H1 (cell line): ENCODE data around the gene AGBL5. TPM values are rescaled to one million over a fixed set of nuclear protein-coding genes. Genes with fewer than 3 reads are reported as not detected.

ENCODE experiments used
- CTCF ChIA-PET: fragments of 300-600 bp; sonication (Branson Sonifier 250); formaldehyde crosslinking; loops from one replicate; lab custom pipeline; 2021; ENCODE audit not compliant: partially characterized antibody; lab: Charles Lee
- POLR2A ChIA-PET: fragments of 300-600 bp; sonication (Branson Sonifier 250); formaldehyde crosslinking; loops from one replicate; lab custom pipeline; 2021; ENCODE audit warnings: inconsistent platforms; ENCODE audit not compliant: partially characterized antibody; lab: Charles Lee
- DNase-seq, 2 experiments: peaks; one replicate each; pipeline versions ENCODE4 v3.0.0 to v3.0.0-alpha.2; 2010 to 2022; ENCODE audit warnings: low spot score in 2 of 2, low read depth in 1 of 2, mixed read lengths in 1 of 2
- FAIRE-seq: peaks from 2 replicates; lab custom pipeline; 2011; peaks lifted over from hg19 to GRCh38; lab: Jason Lieb, UNC
- H2AFZ ChIP-seq: 2 replicates; pipeline ENCODE4 v1.8.1; 2012; ENCODE audit warnings: low read length, inconsistent platforms
- H2AK5ac ChIP-seq: 2 replicates; pipeline ENCODE4 v1.6.1; 2013; ENCODE audit warnings: low read depth, low read length
- H2BK120ac ChIP-seq: replicated peaks from 2 replicates; pipeline ENCODE3; 2013; ENCODE audit warnings: low read depth, low read length, inconsistent platforms
- H2BK12ac ChIP-seq: 2 replicates; pipeline ENCODE4 v1.6.1; 2013; ENCODE audit warnings: low read depth, low read length
- H2BK15ac ChIP-seq: 2 replicates; pipeline ENCODE4 v1.6.1; 2013; ENCODE audit warnings: low read length
- H2BK20ac ChIP-seq: 2 replicates; pipeline ENCODE4 v1.6.1; 2013; ENCODE audit warnings: low read length
- H2BK5ac ChIP-seq: 2 replicates; pipeline ENCODE4 v1.6.1; 2013; ENCODE audit warnings: low read depth, low read length
- H3K14ac ChIP-seq: 2 replicates; pipeline ENCODE4 v1.6.1; 2013; ENCODE audit warnings: inconsistent platforms; ENCODE audit not compliant: insufficient read length
- H3K18ac ChIP-seq: 2 replicates; pipeline ENCODE4 v1.6.1; 2013; ENCODE audit warnings: low read length; ENCODE audit errors: extremely low read depth
- H3K23ac ChIP-seq: 2 replicates; pipeline ENCODE4 v1.6.1; 2013; ENCODE audit warnings: inconsistent platforms; ENCODE audit not compliant: insufficient read length
- H3K23me2 ChIP-seq: 2 replicates; pipeline ENCODE4 v1.6.1; 2013; ENCODE audit warnings: low read depth, low read length
- H3K27ac ChIP-seq: 2 replicates; pipeline ENCODE4 v1.6.1; 2011; ENCODE audit warnings: low read depth, low read length, inconsistent platforms
- H3K27me3 ChIP-seq, 4 experiments: replicated peaks in 1 of 4; 1 replicate in 1 of 4; 2 replicates in 3 of 4; pipeline versions ENCODE4 v1.6.1 to v1.8.1; 2011 to 2013; ENCODE audit warnings: low read length in 3 of 4, mild to moderate bottlenecking in 3 of 4, inconsistent platforms in 2 of 4, mixed read lengths in 2 of 4, moderate library complexity in 1 of 4; ENCODE audit not compliant: control insufficient read depth in 3 of 4, insufficient read depth in 3 of 4; ENCODE audit errors: extremely low read depth in 1 of 4
- H3K36me3 ChIP-seq, 4 experiments: 2 replicates each; pipeline versions ENCODE4 v1.6.1 to v1.8.1; 2011 to 2013; ENCODE audit warnings: mild to moderate bottlenecking in 4 of 4, low read length in 3 of 4, moderate library complexity in 2 of 4, control low read depth in 1 of 4, inconsistent platforms in 1 of 4; ENCODE audit not compliant: insufficient read depth in 4 of 4, control insufficient read depth in 2 of 4
- H3K4ac ChIP-seq: replicated peaks from 2 replicates; pipeline ENCODE3; 2013; ENCODE audit warnings: low read length, low read depth, mixed read lengths, inconsistent platforms; ENCODE audit not compliant: insufficient read length
- H3K4me1 ChIP-seq, 4 experiments: replicated peaks in 1 of 4; 1 replicate in 1 of 4; 2 replicates in 3 of 4; pipeline versions ENCODE4 v1.6.1 to v1.8.1; 2011 to 2013; ENCODE audit warnings: low read length in 3 of 4, inconsistent platforms in 2 of 4, mixed read lengths in 1 of 4; ENCODE audit not compliant: insufficient read depth in 4 of 4, control insufficient read depth in 3 of 4
- H3K4me2 ChIP-seq, 2 experiments: 2 replicates each; pipeline versions ENCODE4 v1.6.1 to v1.8.1; 2011 to 2013; ENCODE audit warnings: low read depth in 2 of 2, low read length in 2 of 2, control low read depth in 1 of 2, inconsistent platforms in 1 of 2, mild to moderate bottlenecking in 1 of 2; ENCODE audit not compliant: insufficient read depth in 1 of 2
- H3K4me3 ChIP-seq, 4 experiments: fragments of 200-600, 300-600 bp in 1 of 4; sonication (generic), shearing (Covaris generic), sonication (Bioruptor Twin) in 1 of 4; 2 replicates each; pipeline versions ENCODE4 v1.5.1 to v1.8.1; 2011 to 2016; ENCODE audit warnings: low read length in 4 of 4, low read depth in 3 of 4, control low read depth in 2 of 4, inconsistent platforms in 2 of 4, mild to moderate bottlenecking in 2 of 4, mixed read lengths in 1 of 4, moderate library complexity in 1 of 4; ENCODE audit not compliant: insufficient read depth in 2 of 4; ENCODE audit errors: extremely low read depth in 1 of 4
- H3K56ac ChIP-seq: replicated peaks from 2 replicates; pipeline ENCODE3; 2013; ENCODE audit warnings: low read depth, mild to moderate bottlenecking, mixed read lengths, low read length, inconsistent platforms; ENCODE audit not compliant: insufficient read length
- H3K79me1 ChIP-seq: 2 replicates; pipeline ENCODE4 v1.6.1; 2013; ENCODE audit warnings: low read depth, low read length, control low read depth
- H3K79me2 ChIP-seq, 2 experiments: 2 replicates each; pipeline versions ENCODE4 v1.6.1 to v1.8.1; 2012 to 2013; ENCODE audit warnings: low read length in 2 of 2, mild to moderate bottlenecking in 2 of 2, inconsistent platforms in 1 of 2; ENCODE audit not compliant: insufficient read depth in 2 of 2, control insufficient read depth in 1 of 2
- H3K9ac ChIP-seq, 4 experiments: replicated peaks in 1 of 4; 1 replicate in 1 of 4; 2 replicates in 3 of 4; pipeline versions ENCODE4 v1.6.1 to v1.8.1; 2011 to 2013; ENCODE audit warnings: low read depth in 3 of 4, low read length in 3 of 4, control low read depth in 2 of 4, mild to moderate bottlenecking in 2 of 4, moderate library complexity in 2 of 4, inconsistent platforms in 1 of 4; ENCODE audit errors: extremely low read depth in 1 of 4
- H3K9me3 ChIP-seq, 2 experiments: 2 replicates each; pipeline versions ENCODE4 v1.6.1 to v1.8.1; 2012 to 2013; ENCODE audit warnings: mild to moderate bottlenecking in 2 of 2, moderate library complexity in 2 of 2, control low read depth in 1 of 2, inconsistent platforms in 1 of 2, low read depth in 1 of 2, low read length in 1 of 2, mixed read lengths in 1 of 2; ENCODE audit not compliant: insufficient read depth in 2 of 2
- H4K20me1 ChIP-seq, 2 experiments: replicated peaks in 1 of 2; 2 replicates each; pipeline versions ENCODE3 to v1.8.1; 2011 to 2013; ENCODE audit warnings: inconsistent platforms in 2 of 2, low read length in 2 of 2, mild to moderate bottlenecking in 1 of 2; ENCODE audit not compliant: insufficient read depth in 2 of 2, control insufficient read depth in 1 of 2
- H4K5ac ChIP-seq: 2 replicates; pipeline ENCODE4 v1.6.1; 2013; ENCODE audit warnings: low read length, low read depth, mixed read lengths, inconsistent platforms; ENCODE audit not compliant: insufficient read length
- H4K8ac ChIP-seq: 2 replicates; pipeline ENCODE4 v1.8.0; 2013; ENCODE audit warnings: mild to moderate bottlenecking, moderate library complexity, low read length, inconsistent platforms; ENCODE audit not compliant: insufficient read depth; ENCODE audit errors: extremely low read depth
- H4K91ac ChIP-seq: replicated peaks from 2 replicates; pipeline ENCODE3; 2013; ENCODE audit warnings: low read length, mixed read lengths, inconsistent platforms; ENCODE audit not compliant: insufficient read length
- CHD1 ChIP-seq: IDR thresholded peaks from 2 replicates; pipeline ENCODE4 v1.6.1; 2012; ENCODE audit warnings: low read depth, low read length, improper control_type of control experiment
- FOSL1 ChIP-seq: IDR thresholded peaks from 2 replicates; pipeline ENCODE4 v1.6.1; 2011; ENCODE audit warnings: mild to moderate bottlenecking, low read depth, low read length, moderate library complexity; ENCODE audit not compliant: insufficient read depth
- MAFK ChIP-seq: IDR thresholded peaks from 2 replicates; pipeline ENCODE4 v1.6.1; 2012; ENCODE audit warnings: low read depth, mild to moderate bottlenecking, improper control_type of control experiment, low read length
- NRF1 ChIP-seq: IDR thresholded peaks from 2 replicates; pipeline ENCODE4 v1.6.1; 2011; ENCODE audit warnings: mild to moderate bottlenecking, low read depth, low read length, improper control_type of control experiment
- POU5F1 ChIP-seq: IDR thresholded peaks from 2 replicates; pipeline ENCODE4 v1.6.1; 2011; ENCODE audit warnings: low read depth, mild to moderate bottlenecking, low read length, moderate library complexity
- TAF7 ChIP-seq: optimal IDR thresholded peaks from 2 replicates; pipeline ENCODE3; 2011; ENCODE audit warnings: low read depth, mild to moderate bottlenecking, inconsistent platforms, low read length, moderate library complexity, borderline replicate concordance
- TCF12 ChIP-seq: IDR thresholded peaks from 2 replicates; pipeline ENCODE4 v1.6.1; 2011; ENCODE audit warnings: low read depth, mild to moderate bottlenecking, low read length
- whole genome bisulfite sequencing, 2 experiments: shearing (Covaris generic) in 1 of 2; methylation state at CpG; one replicate each; pipeline versions ENCODE4 v1.1.6 to v1.1.7; 2013 to 2015; ENCODE audit warnings: low lambda C conversion rate in 2 of 2, mixed read lengths in 2 of 2, inconsistent platforms in 1 of 2, low coverage in 1 of 2, missing lambda C conversion rate in 1 of 2; ENCODE audit not compliant: insufficient replicate concordance in 2 of 2, insufficient coverage in 1 of 2, insufficient read length in 1 of 2; ENCODE audit errors: extremely low coverage in 1 of 2, missing lambda C conversion rate in 1 of 2; 5-methylcytosine and 5-hydroxymethylcytosine counted together
- polyA plus RNA-seq, 7 experiments: library from polyadenylated mRNA; depleted of rRNA in 3 of 7; stranded (reverse) in 5 of 7; unstranded in 2 of 7; fragments of >200 nt in 5 of 7; fragments of 200-250 nt in 2 of 7; gene quantifications; 1 replicate in 5 of 7; 2 replicates in 1 of 7; 4 replicates in 1 of 7; pipeline versions ENCODE4 v1.2.1 to v1.2.3, GENCODE V29; 2011 to 2013; ENCODE audit warnings: missing spikeins in 2 of 7, mixed read lengths in 2 of 7
- total RNA-seq: library from RNA; stranded (reverse); fragmentation: NEBNext Ultra II Directional; extraction: Animal tissue kit (Norgen Biotek cat#: 25700); gene quantifications from 2 replicates; pipeline ENCODE4 v1.2.1, GENCODE V29; 2021

The AGBL5 gene
- total and polyA plus RNA-seq, 2 of the 8 experiments (the other 6 are each of a cell fraction or from before 2014, with no cell fraction given), result 45.4 to 62.0 TPM

DNA sequence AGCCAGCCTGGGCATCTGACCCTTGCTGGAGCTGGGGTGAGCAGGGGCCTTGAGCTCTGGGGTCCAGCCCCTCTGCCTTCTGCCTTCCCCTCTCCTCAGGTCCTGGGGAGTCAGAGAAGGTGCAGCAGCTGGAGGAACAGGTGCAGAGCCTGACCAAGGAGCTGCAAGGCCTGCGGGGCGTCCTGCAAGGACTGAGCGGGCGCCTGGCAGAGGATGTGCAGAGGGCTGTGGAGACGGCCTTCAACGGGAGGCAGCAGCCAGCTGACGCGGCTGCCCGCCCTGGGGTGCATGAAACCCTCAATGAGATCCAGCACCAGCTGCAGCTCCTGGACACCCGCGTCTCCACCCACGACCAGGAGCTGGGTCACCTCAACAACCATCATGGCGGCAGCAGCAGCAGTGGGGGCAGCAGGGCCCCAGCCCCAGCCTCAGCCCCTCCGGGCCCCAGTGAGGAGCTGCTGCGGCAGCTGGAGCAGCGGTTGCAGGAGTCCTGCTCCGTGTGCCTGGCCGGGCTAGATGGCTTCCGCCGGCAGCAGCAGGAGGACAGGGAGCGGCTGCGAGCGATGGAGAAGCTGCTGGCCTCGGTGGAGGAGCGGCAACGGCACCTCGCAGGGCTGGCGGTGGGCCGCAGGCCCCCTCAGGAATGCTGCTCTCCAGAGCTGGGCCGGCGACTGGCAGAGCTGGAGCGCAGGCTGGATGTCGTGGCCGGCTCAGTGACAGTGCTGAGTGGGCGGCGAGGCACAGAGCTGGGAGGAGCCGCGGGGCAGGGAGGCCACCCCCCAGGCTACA, 30.7 kb downstream of the AGBL5 start:
- Histone ChIP-seq H2AFZ (no peak overlapping the region), H2AK5ac (no peak overlapping the region), H3K27me3 (peaks cover 0 to 9% (median 4%) of the 10 kb centered on the region in 4 experiments; a peak in 2 of 7 replicates), H3K56ac (no peak overlapping the region), H3K9me3 (no peaks in the 10 kb centered on the region), H2BK12ac (0 out of 2 replicates have a peak overlapping the region, but pooled peaks have one; percentile 17), H3K27ac (no peak overlapping the region), H3K79me1 (no peaks in the 10 kb centered on the region), H3K4me1 (peaks cover 0 to 28% (median 15%) of the 10 kb centered on the region in 4 experiments; a peak in 6 of 7 replicates), H3K9ac (no peak overlapping the region), H3K4me3 (no peak overlapping the region), H3K4ac (peak overlapping the region; percentile 65), H2BK5ac (no peak overlapping the region), H3K79me2 (no peaks in the 10 kb centered on the region), H3K14ac (no peak overlapping the region), H3K23ac (no peak overlapping the region), H2BK15ac (no peak overlapping the region), H4K91ac (no peak overlapping the region), H3K23me2 (peaks cover 13% of the 10 kb centered on the region; the same call in 1 of the 2 replicates), H4K20me1 (no peaks in the 10 kb centered on the region), H3K4me2 (no peak overlapping the region; a peak in 1 of 4 replicates), H4K8ac (peak overlapping the region; percentile 73), H3K36me3 (no peaks in the 10 kb centered on the region), H2BK20ac (no peak overlapping the region), H3K18ac (no peak overlapping the region), H2BK120ac (no peak overlapping the region), H4K5ac (no peak overlapping the region)
- TF ChIP-seq FOSL1 (no peak), POU5F1 (no peak), CHD1 (no peak), TCF12 (no peak), MAFK (no peak), NRF1 (no peak), TAF7 (no peak)
- DNase-seq (no peak), FAIRE-seq (no peak)
- WGBS, 2 experiments, result 93% methylated on average over 21 of the region's 38 CpGs; no CpG with 5 or more reads in 1 of the 2 experiments
- ChIA-PET CTCF (interaction anchor here (0.5 to 16.5 kb wide), 19 partner anchors 8 to 197 kb away, joined by 3 to 160 read pairs (median 4); partner anchors contain the start of genes AGBL5, OST4 and PREB), POLR2A (interaction anchor here (0.6 to 5.9 kb wide), 10 partner anchors 9 to 327 kb away, joined by 3 to 63 read pairs (median 6); partner anchors contain the start of genes AGBL5, ATRAID, GTF3C2 and OST4)
